ENCODE data around the gene RPL19. TPM values are rescaled to one million over a fixed set of nuclear protein-coding genes. Genes with fewer than 3 reads are reported as not detected.

RPL19 gene
- 3,885 to 4,759 TPM (median 4,023 TPM) in 5 replicates for total RNA-seq (2022; extraction: Qiagen RNA extraction; ENCODE audit: low read depth)

GRCh38 chr17:39200070-39200879 is at the start of gene RPL19:
Gene RPL19, plus strand, starts transcription at chr17:39200283. Its CDS starts 62 bp downstream, at chr17:39200345.

GRCh38 chr17:39151150-39151942 is 48.7 kb upstream of the RPL19 start, which contains the start of gene PLXDC1:
Gene PLXDC1, minus strand, starts transcription at chr17:39151637. Its CDS starts 200 bp downstream, at chr17:39151437.

GRCh38 chr17:39165841-39166349 is 34.2 kb upstream of the RPL19 start, which contains the start of gene ARL5C:
Gene ARL5C, minus strand, starts transcription at chr17:39166161. Its CDS starts 401 bp downstream, at chr17:39165760.

GRCh38 chr17:39197380-39198185 is 2.5 kb upstream of the RPL19 start, which contains the start of gene CACNB1:
Gene CACNB1, minus strand, starts transcription at chr17:39197669. Its CDS starts 174 bp downstream, at chr17:39197495.

GRCh38 chr17:39225308-39225958 is 25.4 kb downstream of the RPL19 start, which contains the start of gene STAC2:
Gene STAC2, minus strand, starts transcription at chr17:39225945. Its CDS starts 443 bp downstream, at chr17:39225502.

Other genes starting within 250 kb of the RPL19 start
- gene FBXO47, start 232.9 kb upstream of the RPL19 start, total RNA-seq (2022; extraction: Qiagen RNA extraction; ENCODE audit: low read depth): not detected in 5 replicates
- gene PLXDC1, start 48.6 kb upstream of the RPL19 start, total RNA-seq (2022; extraction: Qiagen RNA extraction; ENCODE audit: low read depth): 0.11 to 0.38 TPM (median 0.21 TPM) in 5 replicates
- not detected in 5 replicates for gene ARL5C, start 34.1 kb upstream of the RPL19 start, total RNA-seq (2022; extraction: Qiagen RNA extraction; ENCODE audit: low read depth)
- 4.1 to 5.9 TPM (median 5.6 TPM) in 5 replicates for gene CACNB1, start 2.6 kb upstream of the RPL19 start, total RNA-seq (2022; extraction: Qiagen RNA extraction; ENCODE audit: low read depth)
- gene STAC2, start 25.7 kb downstream of the RPL19 start, total RNA-seq (2022; extraction: Qiagen RNA extraction; ENCODE audit: low read depth): 0.93 to 1.5 TPM (median 1.3 TPM) in 5 replicates
- gene FBXL20, start 201.3 kb downstream of the RPL19 start, total RNA-seq (2022; extraction: Qiagen RNA extraction; ENCODE audit: low read depth): 6.9 to 9.3 TPM (median 7.4 TPM) in 5 replicates

Data from A549 treated with ZK216348 at 1 μM for 4 hours (cell line).